D721Med (cell line): ENCODE measurements around the gene PTPRU.

ENCODE experiments used
- DNase-seq: peaks from one replicate; pipeline ENCODE4 v3.0.0; 2011; ENCODE audit warnings: low spot score; ENCODE audit not compliant: insufficient read length
- FAIRE-seq: peaks from 2 replicates; lab custom pipeline; 2011; peaks lifted over from hg19 to GRCh38; lab: Jason Lieb, UNC
- TF ChIP-seq, protein P1 (sequence below): IDR thresholded peaks from 2 replicates; pipeline ENCODE4 v1.5.1; 2012; ENCODE audit warnings: mild to moderate bottlenecking, control low read depth; ENCODE audit not compliant: insufficient read depth; ENCODE audit errors: missing control alignments

PTPRU gene

GRCh38 chr1:29303201-29304024 is 67.1 kb downstream of the PTPRU start:
- DNase-seq (no peak), FAIRE-seq (no peak)
- TF ChIP-seq, protein P1, sequence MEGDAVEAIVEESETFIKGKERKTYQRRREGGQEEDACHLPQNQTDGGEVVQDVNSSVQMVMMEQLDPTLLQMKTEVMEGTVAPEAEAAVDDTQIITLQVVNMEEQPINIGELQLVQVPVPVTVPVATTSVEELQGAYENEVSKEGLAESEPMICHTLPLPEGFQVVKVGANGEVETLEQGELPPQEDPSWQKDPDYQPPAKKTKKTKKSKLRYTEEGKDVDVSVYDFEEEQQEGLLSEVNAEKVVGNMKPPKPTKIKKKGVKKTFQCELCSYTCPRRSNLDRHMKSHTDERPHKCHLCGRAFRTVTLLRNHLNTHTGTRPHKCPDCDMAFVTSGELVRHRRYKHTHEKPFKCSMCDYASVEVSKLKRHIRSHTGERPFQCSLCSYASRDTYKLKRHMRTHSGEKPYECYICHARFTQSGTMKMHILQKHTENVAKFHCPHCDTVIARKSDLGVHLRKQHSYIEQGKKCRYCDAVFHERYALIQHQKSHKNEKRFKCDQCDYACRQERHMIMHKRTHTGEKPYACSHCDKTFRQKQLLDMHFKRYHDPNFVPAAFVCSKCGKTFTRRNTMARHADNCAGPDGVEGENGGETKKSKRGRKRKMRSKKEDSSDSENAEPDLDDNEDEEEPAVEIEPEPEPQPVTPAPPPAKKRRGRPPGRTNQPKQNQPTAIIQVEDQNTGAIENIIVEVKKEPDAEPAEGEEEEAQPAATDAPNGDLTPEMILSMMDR: no peak

- no peak for DNase-seq
- no peak for FAIRE-seq
These were observed 67.8 kb downstream of the PTPRU start for GRCh38 chr1:29304025-29304684.

GRCh38 chr1:29305943-29306342 is 69.6 kb downstream of the PTPRU start:
- FAIRE-seq: no peak
- no peak for DNase-seq
- TF ChIP-seq, protein P1: no peak

More at GRCh38 chr1:29304025-29304684, 67.8 kb downstream of the PTPRU start:
- TF ChIP-seq, protein P1: no peak

GRCh38 chr1:29306471-29307140 is 70.3 kb downstream of the PTPRU start:
- FAIRE-seq (no peak), DNase-seq (no peak)
- TF ChIP-seq, protein P1: no peak

DNA sequence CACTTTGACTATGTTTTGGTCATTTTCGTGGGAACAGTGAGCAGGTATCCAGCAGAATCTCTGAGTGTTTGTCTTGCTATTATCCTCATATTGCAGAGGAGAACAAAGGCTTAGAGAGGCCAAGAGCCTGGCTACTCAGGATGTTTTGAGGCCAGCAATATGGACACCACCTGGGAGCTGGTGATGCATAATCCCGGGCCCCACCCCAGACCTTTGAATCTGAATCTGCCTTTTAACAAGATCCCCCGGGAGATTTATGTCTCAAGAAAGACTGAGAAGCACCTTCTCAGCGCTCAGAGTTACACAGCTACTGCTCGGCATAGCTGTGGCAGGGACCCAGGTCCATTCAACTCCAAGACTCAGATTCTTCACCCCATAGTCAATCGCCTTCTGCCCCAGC is 72.8 kb downstream of the PTPRU start:
- TF ChIP-seq, protein P1: no peak
- peak; percentile 65 for DNase-seq
- FAIRE-seq: no peak

GRCh38 chr1:29309621-29310020 is 73.3 kb downstream of the PTPRU start:
- FAIRE-seq: no peak
- DNase-seq: no peak
- TF ChIP-seq, protein P1: no peak
